Measurements from ENCODE around the gene OGDHL. TPM values are rescaled to one million over a fixed set of nuclear protein-coding genes. Genes with fewer than 3 reads are reported as not detected.

The OGDHL gene
- total RNA-seq, 1 donor from 2014 or later, result not detected

GRCh38 chr10:49691588-49691987 is 70.5 kb downstream of the OGDHL start:
- DNase-seq (ENCODE audit: low spot score), result no peak

GRCh38 chr10:49690698-49691356 is 71.3 kb downstream of the OGDHL start:
- DNase-seq (ENCODE audit: low spot score), result no peak

GRCh38 chr10:49689882-49690510 is 72.1 kb downstream of the OGDHL start:
- no peak for DNase-seq (ENCODE audit: low spot score)

- no peak for DNase-seq (ENCODE audit: low spot score)
Observed at GRCh38 chr10:49688920-49689319, 73.2 kb downstream of the OGDHL start.

- no peak for DNase-seq (ENCODE audit: low spot score)
Observed at GRCh38 chr10:49688261-49688846, 73.8 kb downstream of the OGDHL start.

- DNase-seq (ENCODE audit: low spot score), result no peak
Observed at GRCh38 chr10:49686651-49687050, 75.5 kb downstream of the OGDHL start.

Other genes with a start within 250 kb of the OGDHL start
- 15.5 TPM for gene ERCC6, start 223.2 kb downstream of the OGDHL start, total RNA-seq
- not detected for gene SLC18A3, start 152.0 kb downstream of the OGDHL start, total RNA-seq
- gene CHAT, start 148.3 kb downstream of the OGDHL start, total RNA-seq, result not detected
- not detected for gene C10orf53, start 82.7 kb downstream of the OGDHL start, total RNA-seq
- gene PARG, start 179.7 kb upstream of the OGDHL start, total RNA-seq, result 22.3 TPM
- gene TIMM23B, start 179.7 kb upstream of the OGDHL start, total RNA-seq, result 20.7 TPM
- gene AGAP6, start 226.1 kb upstream of the OGDHL start, total RNA-seq, result 15.0 TPM